Activated naive CD8-positive, alpha-beta T cell (primary cell): Measurements from ENCODE around the gene TUBGCP6.
"Not testable (repeated sequence)": the region's sequence is repeated elsewhere in the genome, so short reads cannot be mapped to it uniquely, and the experiment has no call there.

Experiments used
- H3K27ac Mint-ChIP-seq: one replicate; pipeline ENCODE4 v1.8.0; 2021; ENCODE audit warnings: mixed read lengths
- H3K27me3 Mint-ChIP-seq: one replicate; pipeline ENCODE4 v1.8.0; 2021; ENCODE audit warnings: mixed read lengths
- H3K36me3 Mint-ChIP-seq: one replicate; pipeline ENCODE4 v1.8.0; 2021; ENCODE audit warnings: mixed read lengths
- H3K4me1 Mint-ChIP-seq: one replicate; pipeline ENCODE4 v1.8.0; 2021; ENCODE audit warnings: low read depth, mixed read lengths
- H3K4me3 Mint-ChIP-seq: one replicate; pipeline ENCODE4 v1.8.0; 2021; ENCODE audit warnings: mild to moderate bottlenecking, mixed read lengths
- H3K9me3 Mint-ChIP-seq: one replicate; pipeline ENCODE4 v1.8.0; 2021; ENCODE audit warnings: low read depth, mixed read lengths

The TUBGCP6 gene

GRCh38 chr22:50282361-50283155, 37.7 kb upstream of the TUBGCP6 start:
- H3K27ac Mint-ChIP-seq: no peak overlapping the region
- no peaks in the 10 kb centered on the region for H3K27me3 Mint-ChIP-seq
- H3K4me1 Mint-ChIP-seq: no peaks in the 10 kb centered on the region
- no peak overlapping the region for H3K4me3 Mint-ChIP-seq
- no peaks in the 10 kb centered on the region for H3K36me3 Mint-ChIP-seq
- H3K9me3 Mint-ChIP-seq: no peaks in the 10 kb centered on the region

DNA sequence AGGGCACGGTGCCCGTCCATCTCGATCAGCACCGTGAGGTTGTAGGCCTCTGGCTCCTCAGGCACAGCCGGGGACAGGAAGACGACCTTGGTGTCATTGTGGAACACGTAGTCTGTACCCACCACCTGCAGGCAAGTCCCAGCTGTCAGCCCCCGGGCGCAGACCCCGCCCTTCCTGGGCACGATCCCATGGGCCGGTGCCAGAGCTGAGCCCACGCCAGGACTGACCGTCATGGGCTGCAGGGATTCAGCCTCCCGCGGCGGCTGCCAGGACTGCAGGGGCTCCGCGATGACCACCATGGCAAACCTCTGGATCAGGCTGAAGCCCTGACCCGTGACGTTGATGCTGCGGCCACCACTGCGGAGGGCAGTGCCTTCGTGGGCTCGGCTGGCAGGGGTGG, 37.1 kb upstream of the TUBGCP6 start:
- H3K4me3 Mint-ChIP-seq: no peak overlapping the region
- no peaks in the 10 kb centered on the region for H3K9me3 Mint-ChIP-seq
- H3K36me3 Mint-ChIP-seq: no peaks in the 10 kb centered on the region
- H3K27me3 Mint-ChIP-seq: no peaks in the 10 kb centered on the region
- no peak overlapping the region for H3K27ac Mint-ChIP-seq
- H3K4me1 Mint-ChIP-seq: no peaks in the 10 kb centered on the region

GRCh38 chr22:50281384-50281760, 36.5 kb upstream of the TUBGCP6 start:
- no peak overlapping the region for H3K27ac Mint-ChIP-seq
- H3K4me3 Mint-ChIP-seq: no peak overlapping the region
- no peaks in the 10 kb centered on the region for H3K27me3 Mint-ChIP-seq
- H3K4me1 Mint-ChIP-seq: peaks cover 2% of the 10 kb centered on the region
- no peaks in the 10 kb centered on the region for H3K9me3 Mint-ChIP-seq
- H3K36me3 Mint-ChIP-seq: no peaks in the 10 kb centered on the region

DNA sequence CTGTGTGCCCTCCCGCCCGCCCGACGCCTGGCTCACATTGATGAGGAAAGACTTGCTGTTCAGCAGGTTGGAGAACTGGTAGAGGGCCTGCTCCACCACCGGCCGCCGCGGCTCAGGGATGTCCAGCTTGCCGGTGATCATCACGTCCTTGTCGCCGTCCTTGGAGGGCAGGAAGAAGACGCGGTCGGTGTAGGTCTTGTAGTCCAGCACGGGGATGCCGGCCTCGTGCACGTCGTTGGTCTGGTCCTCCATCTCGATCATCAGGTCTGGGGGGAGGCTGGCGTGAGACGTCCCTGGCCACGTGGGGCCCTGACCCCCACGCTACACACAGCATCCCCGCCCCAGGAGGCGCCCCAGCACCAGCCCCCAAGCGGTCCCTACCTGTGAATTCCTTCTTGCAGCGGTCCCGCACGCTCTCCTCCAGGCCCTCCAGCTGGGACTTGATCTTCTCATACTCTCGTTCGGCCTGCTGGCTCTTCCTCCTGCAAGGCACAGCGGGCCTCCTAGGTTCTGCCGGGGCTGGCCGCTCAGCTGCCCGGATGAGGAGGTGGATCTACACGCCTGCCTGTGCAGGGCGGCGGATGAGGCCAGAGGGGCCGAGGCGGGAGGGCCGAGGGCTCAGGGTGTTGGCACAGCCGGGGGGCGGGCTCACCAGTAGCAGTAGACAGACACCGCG, 36.0 kb upstream of the TUBGCP6 start:
- Mint-ChIP-seq H3K9me3 (no peaks in the 10 kb centered on the region), H3K27me3 (no peaks in the 10 kb centered on the region), H3K27ac (no peak overlapping the region), H3K4me3 (no peak overlapping the region), H3K4me1 (peaks cover 2% of the 10 kb centered on the region), H3K36me3 (no peaks in the 10 kb centered on the region)

GRCh38 chr22:50280022-50280707, 35.3 kb upstream of the TUBGCP6 start:
- H3K9me3 Mint-ChIP-seq: no peaks in the 10 kb centered on the region
- H3K36me3 Mint-ChIP-seq: no peaks in the 10 kb centered on the region
- peaks cover 2% of the 10 kb centered on the region for H3K4me1 Mint-ChIP-seq
- H3K27ac Mint-ChIP-seq: no peak overlapping the region
- no peak overlapping the region for H3K4me3 Mint-ChIP-seq
- no peaks in the 10 kb centered on the region for H3K27me3 Mint-ChIP-seq

GRCh38 chr22:50278956-50279619, 34.3 kb upstream of the TUBGCP6 start:
- H3K27ac Mint-ChIP-seq: no peak overlapping the region
- no peaks in the 10 kb centered on the region for H3K9me3 Mint-ChIP-seq
- no peaks in the 10 kb centered on the region for H3K36me3 Mint-ChIP-seq
- peaks cover 2% of the 10 kb centered on the region for H3K4me1 Mint-ChIP-seq
- H3K27me3 Mint-ChIP-seq: no peaks in the 10 kb centered on the region
- H3K4me3 Mint-ChIP-seq: no peak overlapping the region

DNA sequence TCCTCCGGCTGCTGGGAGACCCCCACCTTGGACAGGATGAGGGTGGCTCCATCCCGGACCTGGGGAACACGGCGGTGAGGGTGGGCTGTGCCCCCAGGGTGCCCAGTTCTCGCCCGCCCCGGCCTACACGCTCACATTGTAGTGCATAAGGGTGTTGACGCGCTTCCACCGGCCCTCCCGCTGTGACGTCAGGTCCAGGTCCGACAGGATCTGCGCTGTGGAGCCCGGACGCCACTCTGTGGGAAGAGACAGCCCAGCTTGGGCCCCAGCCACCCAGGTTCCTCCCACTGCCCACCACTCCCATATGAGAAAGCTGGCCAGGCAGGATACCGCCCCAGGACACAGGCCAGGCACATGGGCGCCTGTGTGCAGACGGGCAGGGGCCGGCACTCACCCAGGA, 33.6 kb upstream of the TUBGCP6 start:
- Mint-ChIP-seq H3K4me1 (peaks cover 3% of the 10 kb centered on the region), H3K4me3 (no peak overlapping the region), H3K27me3 (no peaks in the 10 kb centered on the region), H3K36me3 (no peaks in the 10 kb centered on the region), H3K9me3 (no peaks in the 10 kb centered on the region), H3K27ac (no peak overlapping the region)

GRCh38 chr22:50277761-50278160, 32.9 kb upstream of the TUBGCP6 start:
- Mint-ChIP-seq H3K4me3 (no peak overlapping the region), H3K36me3 (no peaks in the 10 kb centered on the region), H3K4me1 (peaks cover 3% of the 10 kb centered on the region), H3K9me3 (no peaks in the 10 kb centered on the region), H3K27ac (no peak overlapping the region), H3K27me3 (no peaks in the 10 kb centered on the region)

- Mint-ChIP-seq H3K9me3 (no peaks in the 10 kb centered on the region), H3K36me3 (no peaks in the 10 kb centered on the region), H3K4me3 (no peak overlapping the region), H3K4me1 (peaks cover 3% of the 10 kb centered on the region), H3K27me3 (no peaks in the 10 kb centered on the region), H3K27ac (no peak overlapping the region)
Observed at GRCh38 chr22:50276143-50276542, 31.3 kb upstream of the TUBGCP6 start.

- Mint-ChIP-seq H3K36me3 (no peaks in the 10 kb centered on the region), H3K27ac (no peak overlapping the region), H3K4me1 (peaks cover 5% of the 10 kb centered on the region), H3K27me3 (no peaks in the 10 kb centered on the region), H3K9me3 (no peaks in the 10 kb centered on the region), H3K4me3 (no peak overlapping the region)
Observed at GRCh38 chr22:50275181-50276055, 30.6 kb upstream of the TUBGCP6 start.

DNA sequence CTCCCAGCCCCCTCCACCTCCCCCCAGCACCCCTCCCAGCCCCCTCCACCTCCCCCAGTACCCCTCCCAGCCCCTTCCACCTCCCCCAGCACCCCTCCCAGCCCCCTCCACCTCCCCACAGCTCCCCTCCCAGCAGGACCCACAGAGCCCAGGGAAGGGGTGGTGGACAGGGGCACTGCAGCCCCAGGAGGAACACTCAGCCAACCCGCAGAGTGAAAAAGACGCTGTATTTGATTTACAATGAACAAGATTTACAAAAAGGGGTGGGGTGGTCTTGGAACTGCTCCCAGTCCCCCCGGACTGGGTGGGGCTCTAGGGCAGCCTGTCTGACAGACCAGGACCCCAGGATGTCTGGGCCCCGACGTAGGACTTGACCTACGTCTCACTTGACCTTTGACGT, 29.9 kb upstream of the TUBGCP6 start:
- Mint-ChIP-seq H3K4me1 (peaks cover 5% of the 10 kb centered on the region), H3K36me3 (no peaks in the 10 kb centered on the region), H3K9me3 (no peaks in the 10 kb centered on the region), H3K27me3 (no peaks in the 10 kb centered on the region), H3K27ac (no peak overlapping the region), H3K4me3 (no peak overlapping the region)

DNA sequence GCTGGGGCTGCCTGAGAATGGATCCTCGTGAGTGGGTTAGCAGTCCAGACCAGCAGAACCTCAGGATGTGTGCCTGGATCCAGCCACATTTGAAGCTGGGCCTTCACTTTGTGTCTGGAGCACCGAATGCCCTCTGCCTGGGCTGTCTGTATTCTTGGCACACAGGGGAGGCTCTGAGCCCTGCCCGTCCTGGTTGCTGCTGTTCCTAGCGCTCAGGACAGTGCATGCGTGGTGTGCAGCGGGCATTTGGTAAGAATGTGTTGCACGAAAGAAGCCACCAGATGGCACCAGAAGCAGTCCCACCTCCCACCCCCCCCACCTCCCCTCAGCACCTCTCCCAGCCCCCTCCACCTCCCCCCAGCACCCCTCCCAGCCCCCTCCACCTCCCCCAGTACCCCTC, 29.5 kb upstream of the TUBGCP6 start:
- no peaks in the 10 kb centered on the region for H3K9me3 Mint-ChIP-seq
- no peak overlapping the region for H3K27ac Mint-ChIP-seq
- H3K36me3 Mint-ChIP-seq: no peaks in the 10 kb centered on the region
- no peak overlapping the region for H3K4me3 Mint-ChIP-seq
- no peaks in the 10 kb centered on the region for H3K27me3 Mint-ChIP-seq
- peaks cover 7% of the 10 kb centered on the region for H3K4me1 Mint-ChIP-seq

GRCh38 chr22:50273781-50274180, 29.0 kb upstream of the TUBGCP6 start:
- H3K4me3 Mint-ChIP-seq, H3K27ac Mint-ChIP-seq, H3K36me3 Mint-ChIP-seq, H3K9me3 Mint-ChIP-seq, H3K4me1 Mint-ChIP-seq, H3K27me3 Mint-ChIP-seq: not testable (repeated sequence)

GRCh38 chr22:50273352-50273751, 28.5 kb upstream of the TUBGCP6 start:
- not testable (repeated sequence) for H3K27ac Mint-ChIP-seq, H3K27me3 Mint-ChIP-seq, H3K36me3 Mint-ChIP-seq, H3K9me3 Mint-ChIP-seq, H3K4me1 Mint-ChIP-seq, H3K4me3 Mint-ChIP-seq
